ENCODE measurements around the gene TSEN2.

DNA sequence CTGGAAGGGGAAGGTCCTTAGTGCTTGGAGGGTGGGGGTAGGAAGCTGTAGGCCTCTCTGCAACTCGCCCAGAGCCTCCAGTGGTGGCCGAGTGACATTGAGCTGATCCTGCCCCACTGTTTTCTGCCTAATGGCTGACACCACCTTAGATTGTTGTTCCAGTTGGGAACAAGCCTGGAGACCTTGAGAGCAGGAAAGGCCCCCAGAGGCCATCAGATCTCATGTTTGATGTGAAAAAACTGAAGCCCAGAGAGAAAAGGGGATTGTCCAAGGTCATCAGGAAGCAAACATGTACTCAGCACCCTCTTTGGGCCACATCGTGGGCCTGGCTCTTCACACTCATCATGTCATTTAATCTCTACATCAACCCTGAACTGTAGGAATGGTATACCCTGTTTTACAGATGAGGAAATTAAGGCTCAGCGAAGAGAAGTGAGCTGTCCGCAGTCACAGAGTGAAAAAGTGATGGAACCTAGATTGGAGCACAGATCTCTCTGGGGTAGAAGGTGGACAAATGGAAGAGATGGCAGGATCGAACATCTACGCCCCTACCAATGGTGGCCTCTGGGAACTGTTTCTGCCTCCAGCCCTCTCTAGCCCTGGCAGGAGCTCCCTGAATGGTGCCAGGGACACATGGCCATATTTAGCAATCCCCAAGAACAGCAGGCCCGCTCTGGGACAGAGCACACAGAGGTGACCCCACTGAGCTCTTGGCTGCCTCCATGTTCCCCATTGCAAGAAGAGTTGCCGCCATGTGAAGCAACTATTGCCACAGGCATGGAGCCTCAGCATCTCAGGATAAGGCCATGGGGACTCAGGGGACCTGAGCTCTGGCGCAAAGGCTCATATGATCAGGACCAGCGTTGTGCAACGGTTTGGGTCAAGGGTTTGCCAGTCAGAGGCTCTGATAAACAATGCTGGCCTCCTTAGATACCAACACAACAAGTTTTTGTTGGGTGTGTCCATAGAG, 31.6 kb upstream of the TSEN2 start:
- no peak for TF ChIP-seq EZH2phosphoT487 (IDR thresholded peaks at IDR 0.05; ENCODE audit: borderline replicate concordance, low read depth, low read length)
- TF ChIP-seq, protein P1, sequence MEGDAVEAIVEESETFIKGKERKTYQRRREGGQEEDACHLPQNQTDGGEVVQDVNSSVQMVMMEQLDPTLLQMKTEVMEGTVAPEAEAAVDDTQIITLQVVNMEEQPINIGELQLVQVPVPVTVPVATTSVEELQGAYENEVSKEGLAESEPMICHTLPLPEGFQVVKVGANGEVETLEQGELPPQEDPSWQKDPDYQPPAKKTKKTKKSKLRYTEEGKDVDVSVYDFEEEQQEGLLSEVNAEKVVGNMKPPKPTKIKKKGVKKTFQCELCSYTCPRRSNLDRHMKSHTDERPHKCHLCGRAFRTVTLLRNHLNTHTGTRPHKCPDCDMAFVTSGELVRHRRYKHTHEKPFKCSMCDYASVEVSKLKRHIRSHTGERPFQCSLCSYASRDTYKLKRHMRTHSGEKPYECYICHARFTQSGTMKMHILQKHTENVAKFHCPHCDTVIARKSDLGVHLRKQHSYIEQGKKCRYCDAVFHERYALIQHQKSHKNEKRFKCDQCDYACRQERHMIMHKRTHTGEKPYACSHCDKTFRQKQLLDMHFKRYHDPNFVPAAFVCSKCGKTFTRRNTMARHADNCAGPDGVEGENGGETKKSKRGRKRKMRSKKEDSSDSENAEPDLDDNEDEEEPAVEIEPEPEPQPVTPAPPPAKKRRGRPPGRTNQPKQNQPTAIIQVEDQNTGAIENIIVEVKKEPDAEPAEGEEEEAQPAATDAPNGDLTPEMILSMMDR (conservative IDR thresholded peaks at IDR 0.05; ENCODE audit: low read length) = no peak
